Measurements from ENCODE around the gene HOOK2. TPM values are rescaled to one million over a fixed set of nuclear protein-coding genes. Genes with fewer than 3 reads are reported as not detected.
A peak's percentile ranks its signal among the peaks of the same experiment; 100 is the strongest.

Gene HOOK2
- total RNA-seq, 3 donors from 2014 or later (not counting 1 experiment from before 2014, with no cell fraction given), result 13.3 to 15.3 (median 13.9) TPM

DNA sequence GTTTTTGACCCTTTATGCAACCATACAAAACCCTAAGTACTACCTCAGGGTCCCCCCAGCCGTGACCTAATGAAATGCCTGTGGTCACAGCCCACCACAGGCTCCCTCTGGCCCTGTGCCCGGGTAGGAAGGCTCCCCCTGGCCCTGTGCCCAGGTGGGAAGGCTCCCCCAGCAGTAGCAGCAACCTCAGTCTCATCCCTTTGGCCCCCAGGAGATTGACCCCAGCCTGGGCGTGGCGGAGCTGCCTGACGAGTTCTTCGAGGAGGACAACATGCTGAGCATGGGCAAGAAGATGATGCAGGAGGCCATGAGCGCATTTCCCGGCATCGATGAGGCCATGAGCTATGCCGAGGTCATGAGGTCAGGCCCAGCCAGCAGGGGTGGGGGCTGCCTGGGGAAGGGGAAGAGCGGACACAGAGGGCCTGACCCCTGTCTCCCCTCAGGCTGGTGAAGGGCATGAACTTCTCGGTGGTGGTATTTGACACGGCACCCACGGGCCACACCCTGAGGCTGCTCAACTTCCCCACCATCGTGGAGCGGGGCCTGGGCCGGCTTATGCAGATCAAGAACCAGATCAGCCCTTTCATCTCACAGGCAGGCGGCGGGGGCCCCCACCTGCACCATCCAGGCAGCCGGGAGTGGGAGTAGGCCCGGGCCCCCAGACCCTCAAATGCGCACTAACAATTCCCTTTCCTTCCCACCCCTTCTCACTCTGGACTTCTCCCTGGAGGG is 30.0 kb downstream of the HOOK2 start:
- Mint-ChIP-seq H3K27ac (no peak overlapping the region), H3K9me3 (no peaks in the 10 kb centered on the region), H3K4me1 (peaks cover 0 to 5% of the 10 kb centered on the region in 2 donors), H3K4me3 (no peak overlapping the region), H3K27me3 (ENCODE audit: low read depth in 2 of 2) (peaks cover 3 to 8% of the 10 kb centered on the region in 2 donors), H3K36me3 (no peaks in the 10 kb centered on the region)
- no peak overlapping the region for H3K27ac ChIP-seq (ENCODE audit: low read length)
- H3K9me3 ChIP-seq (ENCODE audit: control insufficient read depth, insufficient read depth, low read length), result peaks cover 9% of the 10 kb centered on the region
- peaks cover 30% of the 10 kb centered on the region for H3K36me3 ChIP-seq (ENCODE audit: control insufficient read depth, insufficient read depth, low read length)
- H3K27me3 ChIP-seq (ENCODE audit: control insufficient read depth, insufficient read depth, low read length), result no peaks in the 10 kb centered on the region
- no peaks in the 10 kb centered on the region for H3K4me1 ChIP-seq (ENCODE audit: control insufficient read depth, insufficient read depth, low read length)
- no peak overlapping the region for H3K4me3 ChIP-seq (ENCODE audit: low read length)
- intact Hi-C loops (cut with micrococcal nuclease), result no loop called here
- DNase-seq, result no peak
- WGBS (ENCODE audit: insufficient coverage), result 77% methylated on average over 22 of the region's 22 CpGs
- TF ChIP-seq, protein P1, sequence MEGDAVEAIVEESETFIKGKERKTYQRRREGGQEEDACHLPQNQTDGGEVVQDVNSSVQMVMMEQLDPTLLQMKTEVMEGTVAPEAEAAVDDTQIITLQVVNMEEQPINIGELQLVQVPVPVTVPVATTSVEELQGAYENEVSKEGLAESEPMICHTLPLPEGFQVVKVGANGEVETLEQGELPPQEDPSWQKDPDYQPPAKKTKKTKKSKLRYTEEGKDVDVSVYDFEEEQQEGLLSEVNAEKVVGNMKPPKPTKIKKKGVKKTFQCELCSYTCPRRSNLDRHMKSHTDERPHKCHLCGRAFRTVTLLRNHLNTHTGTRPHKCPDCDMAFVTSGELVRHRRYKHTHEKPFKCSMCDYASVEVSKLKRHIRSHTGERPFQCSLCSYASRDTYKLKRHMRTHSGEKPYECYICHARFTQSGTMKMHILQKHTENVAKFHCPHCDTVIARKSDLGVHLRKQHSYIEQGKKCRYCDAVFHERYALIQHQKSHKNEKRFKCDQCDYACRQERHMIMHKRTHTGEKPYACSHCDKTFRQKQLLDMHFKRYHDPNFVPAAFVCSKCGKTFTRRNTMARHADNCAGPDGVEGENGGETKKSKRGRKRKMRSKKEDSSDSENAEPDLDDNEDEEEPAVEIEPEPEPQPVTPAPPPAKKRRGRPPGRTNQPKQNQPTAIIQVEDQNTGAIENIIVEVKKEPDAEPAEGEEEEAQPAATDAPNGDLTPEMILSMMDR (IDR thresholded peaks at IDR 0.05), result no peak
- ATAC-seq, result no peak

DNA sequence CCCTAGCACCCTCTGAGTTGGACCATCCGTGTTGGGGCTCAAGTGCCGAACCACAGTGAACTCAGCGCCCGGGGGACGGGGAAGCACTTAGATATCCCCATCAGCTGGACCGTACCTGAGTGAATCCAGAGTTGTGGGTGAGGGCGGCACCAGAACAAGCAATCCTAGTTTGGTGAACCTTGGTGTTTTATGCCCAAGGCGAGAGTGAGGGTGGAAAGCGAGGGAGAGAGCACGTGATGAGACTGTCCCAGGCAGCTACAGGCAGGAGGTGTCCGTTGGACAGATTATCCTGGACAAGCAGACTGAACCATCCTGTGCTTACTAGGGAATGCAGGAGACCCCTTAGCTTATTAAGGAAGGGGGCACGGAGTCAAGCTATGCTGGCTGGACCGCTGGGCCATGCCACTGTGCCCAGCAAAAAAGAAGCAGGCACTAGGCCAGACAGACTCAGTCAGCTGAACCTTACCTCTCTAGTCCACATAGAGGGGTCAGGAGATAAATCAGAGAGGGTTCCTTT is 37.5 kb downstream of the HOOK2 start:
- no peaks in the 10 kb centered on the region for H3K27me3 ChIP-seq (ENCODE audit: control insufficient read depth, insufficient read depth, low read length)
- intact Hi-C loops (cut with micrococcal nuclease), result loop anchor here (2.0 kb wide), 1 partner anchor 55 kb away; no protein-coding TSS in a partner anchor
- Mint-ChIP-seq H3K27ac (peak overlapping the region; percentile 90 to 92), H3K36me3 (no peaks in the 10 kb centered on the region), H3K9me3 (no peaks in the 10 kb centered on the region), H3K27me3 (ENCODE audit: low read depth in 2 of 2) (no peaks in the 10 kb centered on the region), H3K4me1 (peaks cover 28 to 39% of the 10 kb centered on the region in 2 donors), H3K4me3 (peak overlapping the region; percentile 93)
- 14% methylated on average over 13 of the region's 13 CpGs for WGBS (ENCODE audit: insufficient coverage)
- no peaks in the 10 kb centered on the region for H3K9me3 ChIP-seq (ENCODE audit: control insufficient read depth, insufficient read depth, low read length)
- peak overlapping the region; percentile 83 for H3K27ac ChIP-seq (ENCODE audit: low read length)
- peaks cover 36% of the 10 kb centered on the region for H3K4me1 ChIP-seq (ENCODE audit: control insufficient read depth, insufficient read depth, low read length)
- H3K4me3 ChIP-seq (ENCODE audit: low read length), result peak overlapping the region; percentile 58
- TF ChIP-seq, protein P1 (IDR thresholded peaks at IDR 0.05), result no peak
- DNase-seq (no peak), ATAC-seq (no peak)
- peaks cover 4% of the 10 kb centered on the region for H3K36me3 ChIP-seq (ENCODE audit: control insufficient read depth, insufficient read depth, low read length)

DNA sequence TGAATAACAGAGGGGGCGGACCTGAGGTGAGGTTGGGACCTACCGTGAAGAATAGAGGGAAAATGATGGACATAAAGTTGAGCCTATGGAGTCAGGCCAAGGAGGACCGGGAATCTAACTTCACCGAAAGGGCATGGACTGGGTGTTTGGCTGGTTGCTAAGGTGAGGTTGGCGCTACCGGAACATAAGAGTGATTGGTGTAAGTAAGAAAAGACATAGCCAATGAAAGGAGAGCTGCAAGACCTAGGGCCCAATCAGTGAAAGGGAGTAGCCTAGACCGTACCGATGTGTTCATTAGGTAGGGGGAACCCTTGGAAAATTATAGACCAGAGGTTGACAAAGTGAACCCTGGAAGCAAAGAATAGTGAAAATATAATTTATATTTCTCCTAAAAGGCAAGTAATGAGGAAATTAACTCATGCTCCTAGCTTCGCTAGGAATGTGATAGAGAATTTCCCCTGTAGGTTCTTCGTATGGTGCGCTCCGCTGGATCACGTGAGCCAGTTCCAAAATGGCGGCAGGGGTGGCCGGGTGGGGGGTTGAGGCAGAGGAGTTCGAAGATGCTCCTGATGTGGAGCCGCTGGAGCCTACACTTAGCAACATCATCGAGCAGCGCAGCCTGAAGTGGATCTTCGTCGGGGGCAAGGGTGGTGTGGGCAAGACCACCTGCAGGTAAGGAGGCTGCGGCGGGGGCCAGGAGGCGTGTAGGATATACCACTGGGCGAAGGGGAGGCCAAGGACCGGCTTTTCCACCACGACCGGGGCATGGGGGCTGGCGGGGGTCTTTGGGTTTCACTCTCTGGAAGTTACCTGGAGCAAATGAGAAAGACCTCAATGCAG is 38.1 kb downstream of the HOOK2 start, which contains the start of gene GET3:
TSS of gene GET3 (plus strand) at position 503 of the 840 bp plus-strand sequence. CDS start at position 512, 9 bp downstream.
- ATAC-seq (peak; percentile 72 to 85 (median 76)), DNase-seq (peak; percentile 73 to 92)
- Mint-ChIP-seq H3K4me1 (peaks cover 34 to 45% of the 10 kb centered on the region in 2 donors), H3K36me3 (no peaks in the 10 kb centered on the region), H3K27ac (peak within 1 kb of the TSS; percentile 90 to 92), H3K9me3 (no peaks in the 10 kb centered on the region), H3K4me3 (peak within 1 kb of the TSS; percentile 93), H3K27me3 (ENCODE audit: low read depth in 2 of 2) (no peaks in the 10 kb centered on the region)
- Histone ChIP-seq H3K36me3 (ENCODE audit: control insufficient read depth, insufficient read depth, low read length) (peaks cover 5% of the 10 kb centered on the region), H3K27me3 (ENCODE audit: control insufficient read depth, insufficient read depth, low read length) (no peaks in the 10 kb centered on the region), H3K27ac (ENCODE audit: low read length) (peak within 1 kb of the TSS; percentile 83), H3K4me1 (ENCODE audit: control insufficient read depth, insufficient read depth, low read length) (peaks cover 43% of the 10 kb centered on the region), H3K9me3 (ENCODE audit: control insufficient read depth, insufficient read depth, low read length) (no peaks in the 10 kb centered on the region), H3K4me3 (ENCODE audit: low read length) (peak within 1 kb of the TSS; percentile 58)
- under 1% methylated on average over 29 of the region's 29 CpGs for WGBS (ENCODE audit: insufficient coverage)
- intact Hi-C loops (cut with micrococcal nuclease), result loop anchor here (2.0 kb wide), 1 partner anchor 56 kb away; no protein-coding TSS in a partner anchor
- TF ChIP-seq, protein P1 (IDR thresholded peaks at IDR 0.05), result no peak
